SU-DHL-6 (cell line): ENCODE measurements around the gene RAMACL.

Experiments
- CTCF ChIP-seq: fragments of 200-600 bp; sonication (generic); IDR thresholded peaks from one replicate; pipeline ENCODE4 v1.5.1; 2017; ENCODE audit warnings: antibody characterized with exemption, mild to moderate bottlenecking, low read length, moderate library complexity; ENCODE audit not compliant: insufficient read depth, poor library complexity, severe bottlenecking
- EZH2phosphoT487 ChIP-seq: fragments of 200-600 bp; sonication (generic), shearing (Covaris generic); conservative IDR thresholded peaks from 2 replicates; pipeline ENCODE4 v1.6.1; 2018; ENCODE audit warnings: mild to moderate bottlenecking, antibody characterized with exemption, low read length, moderate library complexity, mixed read lengths

- TF ChIP-seq CTCF, result no peak
- no peak for TF ChIP-seq EZH2phosphoT487
Observed at GRCh38 chr6:166584853-166585429, 1.5 kb downstream of the RAMACL start.
